Activated CD4-positive, CD25-positive, alpha-beta regulatory T cell treated with anti-CD3 and anti-CD28 coated beads, Interleukin-2, amount 50 U/mL, for 16 hours (primary cell): ENCODE data around the gene LETM1.

Experiments used
- DNase-seq: peaks from one replicate; pipeline ENCODE4 v3.0.0-alpha.2; 2020; ENCODE audit warnings: low read depth, low spot score

The LETM1 gene

GRCh38 chr4:1764670-1765069 lies 91.3 kb downstream of the LETM1 start:
- DNase-seq: no peak

DNA sequence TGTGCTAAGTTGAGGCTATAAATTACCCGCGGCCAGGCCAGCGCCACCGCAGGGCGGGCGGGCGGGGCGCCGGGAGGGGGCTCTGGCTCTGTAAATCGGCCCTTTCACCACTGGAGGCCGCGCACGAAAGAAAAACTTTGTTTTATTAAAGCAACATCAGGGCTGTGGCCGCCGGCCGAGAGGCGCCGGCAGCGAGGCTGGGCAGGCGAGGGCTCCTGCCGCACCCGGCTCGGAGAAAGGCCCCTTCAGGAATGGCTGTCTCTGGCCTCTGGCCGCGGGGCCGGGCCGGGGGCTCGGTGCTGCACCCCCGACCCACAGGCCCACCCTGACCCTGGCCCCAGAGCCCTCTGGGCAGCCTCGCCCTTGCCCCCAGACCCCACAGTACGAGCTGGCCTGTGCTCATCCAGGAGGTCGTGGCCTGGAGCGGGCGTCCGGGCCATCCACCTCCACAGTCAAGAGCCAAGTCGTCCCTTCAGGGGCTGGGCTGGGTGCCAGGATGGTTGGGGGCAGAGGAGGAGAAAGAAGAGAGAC lies 92.3 kb downstream of the LETM1 start:
- DNase-seq: no peak

GRCh38 chr4:1763070-1763549 lies 92.8 kb downstream of the LETM1 start:
- DNase-seq: no peak

- DNase-seq: no peak
These were observed 93.5 kb downstream of the LETM1 start for GRCh38 chr4:1762264-1763010.
